SK-N-SH treated with all-trans-retinoic acid at 6 μM for 48 hours (cell line): Measurements from ENCODE around the gene GPC6.

Source experiments
- ARNTL ChIP-seq: fragments of 450-650 bp; formaldehyde crosslinking; IDR thresholded peaks from 2 replicates; pipeline ENCODE4 v1.5.0; 2020; ENCODE audit warnings: low read depth, mild to moderate bottlenecking, moderate library complexity, borderline replicate concordance
- BACH2 ChIP-seq: fragments of 250-450 bp; sonication (Bioruptor Pico); IDR thresholded peaks from 2 replicates; pipeline ENCODE4 v1.9.0; 2021; ENCODE audit warnings: mild to moderate bottlenecking, borderline replicate concordance
- CSDC2 ChIP-seq: fragments of 250-450 bp; sonication (Bioruptor Pico); IDR thresholded peaks from 2 replicates; pipeline ENCODE4 v1.5.0; 2020; ENCODE audit warnings: mild to moderate bottlenecking, moderate library complexity
- GLIS3 ChIP-seq: fragments of 250-450 bp; sonication (Bioruptor Pico); IDR thresholded peaks from 2 replicates; pipeline ENCODE4 v1.5.0; 2020; ENCODE audit warnings: mild to moderate bottlenecking, moderate library complexity
- PATZ1 ChIP-seq: fragments of 250-450 bp; sonication (Bioruptor Pico); IDR thresholded peaks from 2 replicates; pipeline ENCODE4 v1.8.0; 2020; ENCODE audit warnings: mild to moderate bottlenecking, moderate library complexity, borderline replicate concordance
- POU6F1 ChIP-seq: fragments of 250-450 bp; sonication (Bioruptor Pico); IDR thresholded peaks from 2 replicates; pipeline ENCODE4 v1.8.0; 2021; ENCODE audit warnings: low read depth, mild to moderate bottlenecking, moderate library complexity, borderline replicate concordance
- PPARA ChIP-seq: fragments of 250-450 bp; sonication (Bioruptor Pico); IDR thresholded peaks from 2 replicates; pipeline ENCODE4 v1.5.0; 2020; ENCODE audit warnings: mild to moderate bottlenecking, borderline replicate concordance
- RARB ChIP-seq: fragments of 250-450 bp; sonication (Bioruptor Pico); IDR thresholded peaks from 2 replicates; pipeline ENCODE4 v1.8.0; 2021; ENCODE audit warnings: mild to moderate bottlenecking, moderate library complexity
- ZC3H10 ChIP-seq: fragments of 250-450 bp; sonication (Bioruptor Pico); IDR thresholded peaks from 2 replicates; pipeline ENCODE4 v1.5.1; 2021; ENCODE audit warnings: mild to moderate bottlenecking, moderate library complexity
- ZFP30 ChIP-seq: fragments of 450-650 bp; formaldehyde crosslinking; IDR thresholded peaks from 2 replicates; pipeline ENCODE4 v1.5.0; 2022; ENCODE audit warnings: mild to moderate bottlenecking, moderate library complexity
- ZNF565 ChIP-seq: fragments of 450-650 bp; formaldehyde crosslinking; conservative IDR thresholded peaks from 2 replicates; pipeline ENCODE4 v1.5.0; 2020; ENCODE audit warnings: low read depth, mild to moderate bottlenecking, moderate library complexity
- ZNF8 ChIP-seq: fragments of 450-650 bp; formaldehyde crosslinking; IDR thresholded peaks from 2 replicates; pipeline ENCODE4 v1.5.0; 2020; ENCODE audit warnings: mild to moderate bottlenecking, moderate library complexity

DNA sequence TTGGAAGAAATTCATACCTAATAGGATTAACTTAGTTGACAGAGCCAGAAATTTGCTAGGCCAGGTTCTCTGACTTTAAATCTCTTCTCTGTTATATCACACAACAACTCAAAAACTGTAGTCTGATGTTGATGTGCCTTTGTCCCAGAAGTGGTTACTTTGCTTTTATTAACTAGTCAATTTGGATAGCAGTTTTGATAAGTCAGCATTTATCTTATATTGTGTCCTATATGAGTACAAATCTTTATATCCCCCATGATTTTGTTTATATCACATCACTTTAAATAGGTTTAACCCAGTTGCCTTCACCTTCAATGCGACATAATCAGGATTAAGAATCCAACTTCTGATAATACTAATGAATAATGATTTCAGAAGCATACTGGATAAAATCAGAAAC lies 459.3 kb downstream of the GPC6 start:
- no peak for TF ChIP-seq RARB
- TF ChIP-seq ARNTL (CRISPR knock-in tag), result no peak
- no peak for TF ChIP-seq CSDC2
- TF ChIP-seq ZNF565 (CRISPR knock-in tag), result no peak
- TF ChIP-seq POU6F1 (CRISPR knock-in tag), result no peak
- no peak for TF ChIP-seq ZFP30
- no peak for TF ChIP-seq PPARA (CRISPR knock-in tag)
- no peak for TF ChIP-seq PATZ1 (CRISPR knock-in tag)
- no peak for TF ChIP-seq ZNF8 (CRISPR knock-in tag)
- TF ChIP-seq GLIS3 (CRISPR knock-in tag), result no peak
- TF ChIP-seq BACH2 (CRISPR knock-in tag), result no peak
- TF ChIP-seq ZC3H10 (CRISPR knock-in tag), result no peak
